Activated CD8-positive, alpha-beta memory T cell treated with anti-CD3 and anti-CD28 coated beads for 36 hours (primary cell): ENCODE measurements around the gene SDHAF4. TPM values are rescaled to one million over a fixed set of nuclear protein-coding genes. Genes with fewer than 3 reads are reported as not detected.
"Not testable (repeated sequence)": the region's sequence is repeated elsewhere in the genome, so short reads cannot be mapped to it uniquely, and the experiment has no call there.

Experiments
- CTCF ChIA-PET: fragments of 350-600 bp; sonication (Branson Sonifier 250); formaldehyde crosslinking; loops from one replicate; lab custom pipeline; 2021; ENCODE audit warnings: antibody characterized with exemption; lab: Charles Lee
- POLR2A ChIA-PET: fragments of 350-600 bp; sonication (Branson Sonifier 250); formaldehyde crosslinking; loops from one replicate; lab custom pipeline; 2021; ENCODE audit warnings: antibody characterized with exemption; lab: Charles Lee
- total RNA-seq, 2 experiments: library from RNA; stranded (reverse); gene quantifications; one replicate each; pipeline ENCODE4 v1.2.3, GENCODE V29; 2021

The SDHAF4 gene
- total RNA-seq, result 10 to 100 TPM; 11.0 to 12.2 TPM

GRCh38 chr6:70566751-70567382, at the start of gene SDHAF4:
SDHAF4 (plus strand) TSS chr6:70566930; CDS start chr6:70566941, 11 bp downstream.
- ChIA-PET CTCF (interaction anchor here (1.4 kb wide), 1 partner anchor 9 kb away, joined by 7 read pairs; no protein-coding TSS in a partner anchor), POLR2A (no interaction called here)

- POLR2A ChIA-PET, result no interaction called here
- CTCF ChIA-PET, result no interaction called here
Measured at GRCh38 chr6:70518723-70519122, 48.0 kb upstream of the SDHAF4 start.

GRCh38 chr6:70520575-70520974, 46.2 kb upstream of the SDHAF4 start:
- CTCF ChIA-PET, result interaction anchor here (1.4 kb wide), 1 partner anchor 166 kb away, joined by 5 read pairs; no protein-coding TSS in a partner anchor
- POLR2A ChIA-PET, result no interaction called here

GRCh38 chr6:70524721-70525286, 41.9 kb upstream of the SDHAF4 start:
- POLR2A ChIA-PET, result no interaction called here
- CTCF ChIA-PET, result interaction anchor here (0.5 kb wide), 1 partner anchor 273 kb away, joined by 3 read pairs; no protein-coding TSS in a partner anchor

GRCh38 chr6:70527071-70527737, 39.5 kb upstream of the SDHAF4 start:
- ChIA-PET POLR2A (no interaction called here), CTCF (no interaction called here)

GRCh38 chr6:70530023-70530422, 36.7 kb upstream of the SDHAF4 start:
- POLR2A ChIA-PET, result no interaction called here
- CTCF ChIA-PET, result no interaction called here

GRCh38 chr6:70531133-70531532, 35.6 kb upstream of the SDHAF4 start:
- ChIA-PET POLR2A (no interaction called here), CTCF (no interaction called here)

- ChIA-PET POLR2A (no interaction called here), CTCF (no interaction called here)
Measured at GRCh38 chr6:70537266-70537665, 29.5 kb upstream of the SDHAF4 start.

GRCh38 chr6:70538376-70538775, 28.4 kb upstream of the SDHAF4 start:
- CTCF ChIA-PET, result no interaction called here
- POLR2A ChIA-PET, result no interaction called here

- CTCF ChIA-PET, result no interaction called here
- POLR2A ChIA-PET, result no interaction called here
Measured at GRCh38 chr6:70547313-70547712, 19.4 kb upstream of the SDHAF4 start.

- ChIA-PET CTCF (no interaction called here), POLR2A (no interaction called here)
Measured at GRCh38 chr6:70547905-70548304, 18.8 kb upstream of the SDHAF4 start.

GRCh38 chr6:70549327-70549726, 17.4 kb upstream of the SDHAF4 start:
- POLR2A ChIA-PET, result no interaction called here
- CTCF ChIA-PET, result no interaction called here

GRCh38 chr6:70551566-70551965, 15.2 kb upstream of the SDHAF4 start:
- ChIA-PET POLR2A (no interaction called here), CTCF (no interaction called here)

- CTCF ChIA-PET, POLR2A ChIA-PET: not testable (repeated sequence)
Measured at GRCh38 chr6:70552286-70552940, 14.3 kb upstream of the SDHAF4 start.

- CTCF ChIA-PET, result no interaction called here
- POLR2A ChIA-PET, result no interaction called here
Measured at GRCh38 chr6:70552974-70553373, 13.8 kb upstream of the SDHAF4 start.

- POLR2A ChIA-PET, result no interaction called here
- CTCF ChIA-PET, result interaction anchor here (1.6 to 1.7 kb wide), 2 partner anchors 9 to 129 kb away, joined by 3 to 7 read pairs; partner anchors contain the start of gene SDHAF4
Measured at GRCh38 chr6:70557998-70558397, 8.7 kb upstream of the SDHAF4 start.

GRCh38 chr6:70562401-70562800, 4.3 kb upstream of the SDHAF4 start:
- CTCF ChIA-PET, POLR2A ChIA-PET: not testable (repeated sequence)

GRCh38 chr6:70563530-70563929, 3.2 kb upstream of the SDHAF4 start:
- ChIA-PET CTCF (interaction anchor here (0.6 kb wide), 1 partner anchor 114 kb away, joined by 4 read pairs; no protein-coding TSS in a partner anchor), POLR2A (interaction anchor here (0.6 kb wide), 1 partner anchor 148 kb away, joined by 4 read pairs; no protein-coding TSS in a partner anchor)

GRCh38 chr6:70574643-70575042, 7.9 kb downstream of the SDHAF4 start:
- CTCF ChIA-PET, result no interaction called here
- POLR2A ChIA-PET, result no interaction called here

- CTCF ChIA-PET, result no interaction called here
- POLR2A ChIA-PET, result no interaction called here
Measured at GRCh38 chr6:70575899-70576495, 9.3 kb downstream of the SDHAF4 start.
